HCT116 (cell line): ENCODE data around the gene NCKAP5. TPM values are rescaled to one million over a fixed set of nuclear protein-coding genes. Genes with fewer than 3 reads are reported as not detected.

Experiments used
- ATAC-seq: fragments of 200-7000 bp; cut with Tn5 transposase; 2 replicates; pipeline ENCODE4 v1.9.1; 2020; ENCODE audit warnings: mild to moderate bottlenecking, moderate library complexity
- BruUV-seq: library from RNA; stranded (reverse); fragments of 400-500 nt; replicated peaks from 2 replicates; lab custom pipeline; 2021; lab: Mats Ljungman, UMichigan
- CTCF ChIA-PET: fragments of 300-600 bp; sonication (Branson Sonifier 250); formaldehyde crosslinking; loops from one replicate; lab custom pipeline; 2021; ENCODE audit warnings: antibody characterized with exemption; lab: Charles Lee
- POLR2A ChIA-PET: fragments of 300-600, 350-600 bp; sonication (Branson Sonifier 250); formaldehyde crosslinking; loops from one replicate; lab custom pipeline; 2021; ENCODE audit warnings: antibody characterized with exemption; lab: Charles Lee
- RAD21 ChIA-PET, 2 experiments: fragments of 300-600 bp; sonication (Branson Sonifier 250); formaldehyde crosslinking; loops; one replicate each; lab custom pipeline; 2023; ENCODE audit warnings: low total read pairs in 2 of 2; ENCODE audit not compliant: uncharacterized antibody in 2 of 2, unreplicated experiment in 2 of 2, low non-redundant PET in 1 of 2; lab: Charles Lee
- DNase-seq: peaks from one replicate; pipeline ENCODE4 v3.0.0-alpha.2; 2010; ENCODE audit warnings: low read depth, low spot score
- H2AFZ ChIP-seq: fragments of 200-600 bp; shearing (Covaris generic), sonication (generic); 2 replicates; pipeline ENCODE4 v1.6.1; 2017; ENCODE audit warnings: low read depth, mixed run types, mixed read lengths, antibody characterized with exemption, low read length; ENCODE audit not compliant: poor library complexity, severe bottlenecking
- H3K27ac ChIP-seq: 2 replicates; pipeline ENCODE4 v1.5.1; 2012; ENCODE audit warnings: low read depth, low read length
- H3K27me3 ChIP-seq: fragments of 200-600 bp; sonication (generic); 2 replicates; pipeline ENCODE4 v1.6.1; 2016; ENCODE audit warnings: mixed run types, low read length, mixed read lengths; ENCODE audit not compliant: insufficient read depth
- H3K36me3 ChIP-seq, 2 experiments: fragments of 200-500 bp in 1 of 2; fragments of 200-600 bp in 1 of 2; sonication (Bioruptor generic) in 1 of 2; sonication (generic) in 1 of 2; 2 replicates each; pipeline versions ENCODE4 v1.5.1 to v1.6.1; 2014 to 2016; ENCODE audit warnings: low read length in 2 of 2, inconsistent platforms in 1 of 2, mixed read lengths in 1 of 2, mixed run types in 1 of 2; ENCODE audit not compliant: insufficient read depth in 2 of 2, control insufficient read depth in 1 of 2
- H3K4me1 ChIP-seq, 2 experiments: fragments of 200-600 bp in 1 of 2; sonication (generic) in 1 of 2; 2 replicates each; pipeline versions ENCODE4 v1.5.1 to v1.6.1; 2012 to 2017; ENCODE audit warnings: low read length in 2 of 2, inconsistent platforms in 1 of 2, mild to moderate bottlenecking in 1 of 2, mixed read lengths in 1 of 2, mixed run types in 1 of 2, moderate library complexity in 1 of 2; ENCODE audit not compliant: insufficient read depth in 2 of 2, control insufficient read depth in 1 of 2
- H3K4me2 ChIP-seq: fragments of 200-600 bp; sonication (generic); 2 replicates; pipeline ENCODE4 v1.6.1; 2017; ENCODE audit warnings: mixed run types, low read length, mixed read lengths
- H3K4me3 ChIP-seq, 2 experiments: fragments of 200-600 bp in 1 of 2; sonication (generic) in 1 of 2; replicated peaks in 1 of 2; 2 replicates each; pipeline ENCODE4 v1.5.1; 2011 to 2016; ENCODE audit warnings: low read length in 2 of 2, control low read depth in 1 of 2, low read depth in 1 of 2, mild to moderate bottlenecking in 1 of 2, mixed read lengths in 1 of 2, mixed run types in 1 of 2
- H3K79me2 ChIP-seq: fragments of 200-600 bp; sonication (generic); 2 replicates; pipeline ENCODE4 v1.6.1; 2017; ENCODE audit warnings: mild to moderate bottlenecking, mixed run types, low read length, moderate library complexity, mixed read lengths; ENCODE audit not compliant: insufficient read depth
- H3K9ac ChIP-seq: fragments of 200-600 bp; sonication (generic); 2 replicates; pipeline ENCODE4 v1.6.1; 2016; ENCODE audit warnings: low read length, mixed read lengths
- H3K9me2 ChIP-seq: fragments of 200-600 bp; sonication (generic), shearing (Covaris generic); 2 replicates; pipeline ENCODE4 v1.6.1; 2017; ENCODE audit warnings: mixed run types, mild to moderate bottlenecking, moderate library complexity; ENCODE audit not compliant: insufficient read depth
- H3K9me3 ChIP-seq, 2 experiments: fragments of 200-500 bp in 1 of 2; fragments of 200-600 bp in 1 of 2; sonication (Bioruptor generic) in 1 of 2; sonication (generic) in 1 of 2; 2 replicates each; pipeline ENCODE4 v1.6.1; 2014 to 2017; ENCODE audit warnings: low read length in 2 of 2, mixed read lengths in 2 of 2, inconsistent platforms in 1 of 2, low read depth in 1 of 2, mild to moderate bottlenecking in 1 of 2, mixed run types in 1 of 2, moderate library complexity in 1 of 2; ENCODE audit not compliant: control insufficient read depth in 1 of 2, insufficient read depth in 1 of 2
- H4K20me1 ChIP-seq: fragments of 200-600 bp; sonication (generic), shearing (Covaris generic); 2 replicates; pipeline ENCODE4 v1.6.1; 2017; ENCODE audit warnings: mixed run types, mild to moderate bottlenecking, moderate library complexity; ENCODE audit not compliant: insufficient read depth
- ATF3 ChIP-seq: IDR thresholded peaks from 2 replicates; pipeline ENCODE4 v1.6.1; 2012
- CEBPB ChIP-seq: IDR thresholded peaks from 2 replicates; pipeline ENCODE4 v1.6.1; 2012; ENCODE audit warnings: low read depth
- EGR1 ChIP-seq: IDR thresholded peaks from 2 replicates; pipeline ENCODE4 v1.6.1; 2012; ENCODE audit warnings: low read depth
- ELF1 ChIP-seq: IDR thresholded peaks from 2 replicates; pipeline ENCODE4 v1.6.1; 2012; ENCODE audit warnings: low read depth, borderline replicate concordance
- EZH2 ChIP-seq: fragments of 200-600 bp; sonication (generic); IDR thresholded peaks from 2 replicates; pipeline ENCODE4 v1.6.1; 2017; ENCODE audit warnings: antibody characterized with exemption, mixed run types
- EZH2phosphoT487 ChIP-seq: fragments of 200-600 bp; IDR thresholded peaks from 2 replicates; pipeline ENCODE4 v1.6.1; 2018; ENCODE audit warnings: antibody characterized with exemption, borderline replicate concordance
- FOSL1 ChIP-seq: IDR thresholded peaks from 2 replicates; pipeline ENCODE4 v1.6.1; 2012; ENCODE audit warnings: low read depth
- JUND ChIP-seq: IDR thresholded peaks from 2 replicates; pipeline ENCODE4 v1.6.1; 2012
- RAD21 ChIP-seq: IDR thresholded peaks from 2 replicates; pipeline ENCODE4 v1.6.1; 2012; ENCODE audit warnings: low read depth, mild to moderate bottlenecking
- SP1 ChIP-seq: IDR thresholded peaks from 2 replicates; pipeline ENCODE4 v1.6.1; 2012; ENCODE audit warnings: low read depth
- SRF ChIP-seq: IDR thresholded peaks from 2 replicates; pipeline ENCODE4 v1.6.1; 2012; ENCODE audit warnings: low read depth
- TCF7L2 ChIP-seq: IDR thresholded peaks from 2 replicates; pipeline ENCODE4 v1.7.0; 2011; ENCODE audit warnings: borderline replicate concordance, inconsistent platforms; ENCODE audit not compliant: insufficient read depth, insufficient read length; ENCODE audit errors: extremely low read depth
- YY1 ChIP-seq: IDR thresholded peaks from 2 replicates; pipeline ENCODE4 v1.6.1; 2011; ENCODE audit warnings: low read length, low read depth, moderate library complexity, mild to moderate bottlenecking; ENCODE audit not compliant: insufficient replicate concordance; ENCODE audit errors: extremely low read depth
- ZBTB33 ChIP-seq: IDR thresholded peaks from 2 replicates; pipeline ENCODE4 v1.6.1; 2011; ENCODE audit warnings: mild to moderate bottlenecking, low read length, moderate library complexity; ENCODE audit not compliant: insufficient replicate concordance; ENCODE audit errors: extremely low read depth
- ZFX ChIP-seq: fragments of 450-650 bp; IDR thresholded peaks from 2 replicates; pipeline ENCODE4 v1.6.1; 2017
- ZNF274 ChIP-seq: fragments of 200-500 bp; sonication (Bioruptor generic); IDR thresholded peaks from 2 replicates; pipeline ENCODE4 v1.6.1; 2014; ENCODE audit warnings: mild to moderate bottlenecking, low read depth, low read length, inconsistent platforms
- intact Hi-C: fragments of 100-400 bp; cut with micrococcal nuclease; formaldehyde crosslinking; loops from 2 replicates; pipeline ENCODE4 v1.10.0; 2022
- total RNA-seq: library from RNA; stranded (reverse); gene quantifications from one replicate; pipeline ENCODE4 v1.2.1, GENCODE V29; 2021; ENCODE audit not compliant: unreplicated experiment
- TF ChIP-seq, protein P1 (sequence below): IDR thresholded peaks from 2 replicates; pipeline ENCODE4 v1.6.1; 2012; ENCODE audit warnings: low read depth
- TF ChIP-seq, protein P2 (sequence below), 3 experiments: fragments of 200-600 bp in 1 of 3; sonication (generic) in 1 of 3; IDR thresholded peaks in 2 of 3; conservative IDR thresholded peaks in 1 of 3; 2 replicates each; pipeline ENCODE4 v1.5.1; 2012 to 2017; ENCODE audit warnings: low read depth in 2 of 3, low read length in 2 of 3, antibody characterized with exemption in 1 of 3, borderline replicate concordance in 1 of 3, control low read depth in 1 of 3, mild to moderate bottlenecking in 1 of 3, mixed read lengths in 1 of 3, mixed run types in 1 of 3, moderate library complexity in 1 of 3; ENCODE audit not compliant: insufficient read depth in 1 of 3
- TF ChIP-seq, protein P3 (sequence below): IDR thresholded peaks from 2 replicates; pipeline ENCODE4 v1.6.1; 2012

Gene NCKAP5
- total RNA-seq, 1 experiment from 2014 or later: 0.30 TPM

DNA sequence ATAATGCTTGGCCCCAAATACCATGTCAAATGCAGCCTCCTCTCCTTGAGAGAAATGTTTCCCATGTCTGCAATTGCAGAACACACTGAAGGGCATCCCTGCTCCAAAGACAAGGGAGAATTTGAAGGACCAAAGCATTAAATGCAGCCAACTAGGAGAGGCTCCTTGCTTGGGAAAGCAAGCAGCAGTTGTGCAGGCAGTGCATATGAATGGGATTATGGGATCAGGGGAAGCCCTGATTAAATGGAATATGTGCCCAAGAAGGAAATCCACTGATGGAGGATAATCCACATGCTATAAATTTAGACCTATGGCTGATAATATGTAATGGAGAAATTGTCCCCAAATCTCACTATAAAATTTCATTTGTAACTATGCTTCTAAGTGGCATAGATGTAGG lies 116.1 kb downstream of the NCKAP5 start (continued):
- no peak for TF ChIP-seq FOSL1
- no peak for TF ChIP-seq CEBPB
- TF ChIP-seq SP1: no peak
- TF ChIP-seq YY1: no peak
- no peak for TF ChIP-seq TCF7L2

DNA sequence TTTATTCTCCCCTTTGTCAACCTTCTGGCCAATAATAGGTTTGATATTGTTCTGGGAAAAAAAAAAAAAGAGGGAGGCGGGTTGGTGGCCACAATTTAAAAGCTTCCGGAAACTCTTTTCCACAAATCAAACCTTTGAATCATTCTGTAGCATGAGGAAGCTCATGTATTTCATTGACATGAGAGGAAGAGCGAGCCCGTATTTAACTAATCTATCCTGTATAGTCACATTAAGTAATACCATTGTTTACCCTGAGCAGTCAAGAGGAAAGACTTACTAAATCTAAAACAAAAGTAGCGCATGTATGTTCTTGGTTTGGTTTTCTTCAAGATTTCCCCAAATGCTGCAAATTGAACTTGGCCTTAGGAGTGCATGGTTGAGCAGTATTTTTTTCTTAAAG lies 120.1 kb downstream of the NCKAP5 start:
- intact Hi-C loops: no loop called here
- Histone ChIP-seq H2AFZ (no peak overlapping the region), H3K9me2 (no peaks in the 10 kb centered on the region), H3K9me3 (no peaks in the 10 kb centered on the region), H3K27me3 (no peaks in the 10 kb centered on the region), H3K4me2 (no peak overlapping the region), H3K9ac (no peak overlapping the region), H3K4me1 (no peaks in the 10 kb centered on the region), H3K36me3 (no peaks in the 10 kb centered on the region), H3K4me3 (no peak overlapping the region), H3K27ac (no peak overlapping the region), H3K79me2 (no peaks in the 10 kb centered on the region), H4K20me1 (no peaks in the 10 kb centered on the region)
- TF ChIP-seq JUND (no peak), YY1 (no peak), SP1 (no peak), ATF3 (no peak), FOSL1 (no peak), ELF1 (no peak), EZH2 (no peak), EZH2phosphoT487 (no peak), ZNF274 (no peak), SRF (no peak), ZBTB33 (no peak), EGR1 (no peak), ZFX (no peak), CEBPB (no peak), RAD21 (no peak)
- TF ChIP-seq, protein P1, sequence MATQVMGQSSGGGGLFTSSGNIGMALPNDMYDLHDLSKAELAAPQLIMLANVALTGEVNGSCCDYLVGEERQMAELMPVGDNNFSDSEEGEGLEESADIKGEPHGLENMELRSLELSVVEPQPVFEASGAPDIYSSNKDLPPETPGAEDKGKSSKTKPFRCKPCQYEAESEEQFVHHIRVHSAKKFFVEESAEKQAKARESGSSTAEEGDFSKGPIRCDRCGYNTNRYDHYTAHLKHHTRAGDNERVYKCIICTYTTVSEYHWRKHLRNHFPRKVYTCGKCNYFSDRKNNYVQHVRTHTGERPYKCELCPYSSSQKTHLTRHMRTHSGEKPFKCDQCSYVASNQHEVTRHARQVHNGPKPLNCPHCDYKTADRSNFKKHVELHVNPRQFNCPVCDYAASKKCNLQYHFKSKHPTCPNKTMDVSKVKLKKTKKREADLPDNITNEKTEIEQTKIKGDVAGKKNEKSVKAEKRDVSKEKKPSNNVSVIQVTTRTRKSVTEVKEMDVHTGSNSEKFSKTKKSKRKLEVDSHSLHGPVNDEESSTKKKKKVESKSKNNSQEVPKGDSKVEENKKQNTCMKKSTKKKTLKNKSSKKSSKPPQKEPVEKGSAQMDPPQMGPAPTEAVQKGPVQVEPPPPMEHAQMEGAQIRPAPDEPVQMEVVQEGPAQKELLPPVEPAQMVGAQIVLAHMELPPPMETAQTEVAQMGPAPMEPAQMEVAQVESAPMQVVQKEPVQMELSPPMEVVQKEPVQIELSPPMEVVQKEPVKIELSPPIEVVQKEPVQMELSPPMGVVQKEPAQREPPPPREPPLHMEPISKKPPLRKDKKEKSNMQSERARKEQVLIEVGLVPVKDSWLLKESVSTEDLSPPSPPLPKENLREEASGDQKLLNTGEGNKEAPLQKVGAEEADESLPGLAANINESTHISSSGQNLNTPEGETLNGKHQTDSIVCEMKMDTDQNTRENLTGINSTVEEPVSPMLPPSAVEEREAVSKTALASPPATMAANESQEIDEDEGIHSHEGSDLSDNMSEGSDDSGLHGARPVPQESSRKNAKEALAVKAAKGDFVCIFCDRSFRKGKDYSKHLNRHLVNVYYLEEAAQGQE: no peak
- TF ChIP-seq, protein P2, sequence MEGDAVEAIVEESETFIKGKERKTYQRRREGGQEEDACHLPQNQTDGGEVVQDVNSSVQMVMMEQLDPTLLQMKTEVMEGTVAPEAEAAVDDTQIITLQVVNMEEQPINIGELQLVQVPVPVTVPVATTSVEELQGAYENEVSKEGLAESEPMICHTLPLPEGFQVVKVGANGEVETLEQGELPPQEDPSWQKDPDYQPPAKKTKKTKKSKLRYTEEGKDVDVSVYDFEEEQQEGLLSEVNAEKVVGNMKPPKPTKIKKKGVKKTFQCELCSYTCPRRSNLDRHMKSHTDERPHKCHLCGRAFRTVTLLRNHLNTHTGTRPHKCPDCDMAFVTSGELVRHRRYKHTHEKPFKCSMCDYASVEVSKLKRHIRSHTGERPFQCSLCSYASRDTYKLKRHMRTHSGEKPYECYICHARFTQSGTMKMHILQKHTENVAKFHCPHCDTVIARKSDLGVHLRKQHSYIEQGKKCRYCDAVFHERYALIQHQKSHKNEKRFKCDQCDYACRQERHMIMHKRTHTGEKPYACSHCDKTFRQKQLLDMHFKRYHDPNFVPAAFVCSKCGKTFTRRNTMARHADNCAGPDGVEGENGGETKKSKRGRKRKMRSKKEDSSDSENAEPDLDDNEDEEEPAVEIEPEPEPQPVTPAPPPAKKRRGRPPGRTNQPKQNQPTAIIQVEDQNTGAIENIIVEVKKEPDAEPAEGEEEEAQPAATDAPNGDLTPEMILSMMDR (IDR thresholded peaks at IDR 0.05 in 2 of 3, conservative IDR thresholded peaks at IDR 0.05 in 1 of 3; ENCODE audit: borderline replicate concordance in 1 of 3, insufficient read depth in 1 of 3, low read depth in 2 of 3, low read length in 2 of 3): no peak
- TF ChIP-seq, protein P3, sequence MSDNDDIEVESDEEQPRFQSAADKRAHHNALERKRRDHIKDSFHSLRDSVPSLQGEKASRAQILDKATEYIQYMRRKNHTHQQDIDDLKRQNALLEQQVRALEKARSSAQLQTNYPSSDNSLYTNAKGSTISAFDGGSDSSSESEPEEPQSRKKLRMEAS: no peak
- CTCF ChIA-PET: no interaction called here
- ATAC-seq (no peak), DNase-seq (no peak)
- POLR2A ChIA-PET: no interaction called here
- RAD21 ChIA-PET: no interaction called here
- no TSS peak for BruUV-seq
